ENCODE measurements around the gene ZNF35. TPM values are rescaled to one million over a fixed set of nuclear protein-coding genes. Genes with fewer than 3 reads are reported as not detected.

Gene ZNF35
- total RNA-seq, 3 donors from 2014 or later: 4.9 to 8.0 (median 6.0) TPM

GRCh38 chr3:44687898-44688297, 39.4 kb downstream of the ZNF35 start:
- ATAC-seq (no peak), DNase-seq (no peak)
- no peaks in the 10 kb centered on the region for H3K4me1 ChIP-seq (ENCODE audit: low read depth)
- no peaks in the 10 kb centered on the region for H3K36me3 ChIP-seq (ENCODE audit: low read depth)
- no peak overlapping the region for H3K4me3 ChIP-seq
- intact Hi-C loops (cut with DNase I, micrococcal nuclease): no loop called here
- TF ChIP-seq, protein P1, sequence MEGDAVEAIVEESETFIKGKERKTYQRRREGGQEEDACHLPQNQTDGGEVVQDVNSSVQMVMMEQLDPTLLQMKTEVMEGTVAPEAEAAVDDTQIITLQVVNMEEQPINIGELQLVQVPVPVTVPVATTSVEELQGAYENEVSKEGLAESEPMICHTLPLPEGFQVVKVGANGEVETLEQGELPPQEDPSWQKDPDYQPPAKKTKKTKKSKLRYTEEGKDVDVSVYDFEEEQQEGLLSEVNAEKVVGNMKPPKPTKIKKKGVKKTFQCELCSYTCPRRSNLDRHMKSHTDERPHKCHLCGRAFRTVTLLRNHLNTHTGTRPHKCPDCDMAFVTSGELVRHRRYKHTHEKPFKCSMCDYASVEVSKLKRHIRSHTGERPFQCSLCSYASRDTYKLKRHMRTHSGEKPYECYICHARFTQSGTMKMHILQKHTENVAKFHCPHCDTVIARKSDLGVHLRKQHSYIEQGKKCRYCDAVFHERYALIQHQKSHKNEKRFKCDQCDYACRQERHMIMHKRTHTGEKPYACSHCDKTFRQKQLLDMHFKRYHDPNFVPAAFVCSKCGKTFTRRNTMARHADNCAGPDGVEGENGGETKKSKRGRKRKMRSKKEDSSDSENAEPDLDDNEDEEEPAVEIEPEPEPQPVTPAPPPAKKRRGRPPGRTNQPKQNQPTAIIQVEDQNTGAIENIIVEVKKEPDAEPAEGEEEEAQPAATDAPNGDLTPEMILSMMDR (IDR thresholded peaks at IDR 0.05): no peak
- peaks cover 6% of the 10 kb centered on the region for H3K9me3 ChIP-seq

Other genes starting within 250 kb of the ZNF35 start
- 10 to 100 TPM; 10.0 to 26.4 (median 16.8) TPM for gene ZNF445, start 171.1 kb upstream of the ZNF35 start, total RNA-seq
- gene ZKSCAN7, start 93.5 kb upstream of the ZNF35 start, total RNA-seq: 1 to 10 TPM in 2 of 3 donors, under 1 TPM in 1; 0.96 to 3.0 (median 1.6) TPM
- 1 to 10 TPM in 2 of 3 donors, under 1 TPM in 1; 0.67 to 4.6 (median 1.1) TPM for gene ZNF660, start 63.8 kb upstream of the ZNF35 start, total RNA-seq
- 10 to 100 TPM in 2 of 3 donors, 1 to 10 TPM in 1; 10.0 to 19.5 (median 14.5) TPM for gene ZNF197, start 23.7 kb upstream of the ZNF35 start, total RNA-seq
- 1 to 10 TPM; 2.5 to 7.7 (median 3.6) TPM for gene ZNF502, start 63.9 kb downstream of the ZNF35 start, total RNA-seq
- gene ZNF501, start 80.9 kb downstream of the ZNF35 start, total RNA-seq: 1 to 10 TPM; 3.6 to 6.4 (median 3.7) TPM
- 10 to 100 TPM; 18.8 to 29.2 (median 19.1) TPM for gene KIAA1143, start 112.9 kb downstream of the ZNF35 start, total RNA-seq
- gene KIF15, start 113.1 kb downstream of the ZNF35 start, total RNA-seq: 1 to 10 TPM; 1.6 to 7.6 (median 2.4) TPM
- gene TMEM42, start 213.2 kb downstream of the ZNF35 start, total RNA-seq: 10 to 100 TPM in 2 of 3 donors, 1 to 10 TPM in 1; 7.8 to 11.2 (median 10.0) TPM
- gene TGM4, start 225.9 kb downstream of the ZNF35 start, total RNA-seq: not detected